NCI-H748 treated with DMSO at 0.1 percent for 48 hours (cell line): ENCODE results near the gene AGAP2.
"Not testable (repeated sequence)": the region's sequence is repeated elsewhere in the genome, so short reads cannot be mapped to it uniquely, and the experiment has no call there.

Source experiments
- DNase-seq: peaks from one replicate; lab custom pipeline; 2025; lab: John Stamatoyannopoulos, UW

AGAP2 gene

DNA sequence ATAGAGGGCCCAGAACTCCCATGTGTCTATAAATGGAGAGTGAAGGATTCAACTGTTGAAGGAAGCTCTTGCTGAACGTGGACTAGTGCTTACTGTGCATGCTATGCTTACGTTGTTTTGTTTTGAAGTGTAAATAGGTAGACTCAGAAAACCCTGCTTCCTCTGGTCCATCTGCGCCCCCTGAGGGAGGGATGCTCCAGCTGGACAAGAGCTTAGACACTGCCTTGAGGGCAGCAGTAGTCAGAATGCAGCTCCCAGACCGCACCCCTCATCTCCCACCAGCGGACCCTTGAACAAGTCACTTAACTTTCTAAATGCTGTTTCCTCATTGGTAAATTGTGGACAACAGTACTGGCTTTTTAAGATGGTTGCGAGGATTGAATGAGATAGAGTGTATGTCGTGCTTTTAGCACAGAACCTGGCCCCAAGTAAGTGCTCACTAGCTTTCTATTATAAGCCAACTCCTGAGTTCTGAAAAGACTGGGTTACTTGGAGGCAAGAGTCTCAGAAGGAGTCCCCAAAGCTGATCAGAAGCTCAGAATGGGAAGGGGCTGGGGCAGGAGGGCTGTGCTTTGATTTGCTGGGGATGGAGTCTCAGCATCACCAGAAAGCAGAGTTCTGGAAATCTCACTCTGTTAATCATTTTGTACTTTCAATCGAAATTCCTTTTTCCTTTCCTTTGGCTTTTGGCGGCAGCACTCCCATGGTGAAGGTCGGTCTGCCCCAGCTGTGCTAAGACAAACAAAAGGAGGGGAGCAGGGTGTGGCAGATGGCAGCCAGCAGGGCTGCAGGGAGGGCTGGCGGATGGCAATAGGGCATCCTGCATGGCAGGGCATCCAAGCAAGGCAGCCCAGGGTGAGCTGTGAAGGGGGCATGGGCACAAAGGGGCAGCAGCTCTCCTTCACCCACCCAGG lies 15.6 kb downstream of the AGAP2 start:
- DNase-seq = no peak

DNA sequence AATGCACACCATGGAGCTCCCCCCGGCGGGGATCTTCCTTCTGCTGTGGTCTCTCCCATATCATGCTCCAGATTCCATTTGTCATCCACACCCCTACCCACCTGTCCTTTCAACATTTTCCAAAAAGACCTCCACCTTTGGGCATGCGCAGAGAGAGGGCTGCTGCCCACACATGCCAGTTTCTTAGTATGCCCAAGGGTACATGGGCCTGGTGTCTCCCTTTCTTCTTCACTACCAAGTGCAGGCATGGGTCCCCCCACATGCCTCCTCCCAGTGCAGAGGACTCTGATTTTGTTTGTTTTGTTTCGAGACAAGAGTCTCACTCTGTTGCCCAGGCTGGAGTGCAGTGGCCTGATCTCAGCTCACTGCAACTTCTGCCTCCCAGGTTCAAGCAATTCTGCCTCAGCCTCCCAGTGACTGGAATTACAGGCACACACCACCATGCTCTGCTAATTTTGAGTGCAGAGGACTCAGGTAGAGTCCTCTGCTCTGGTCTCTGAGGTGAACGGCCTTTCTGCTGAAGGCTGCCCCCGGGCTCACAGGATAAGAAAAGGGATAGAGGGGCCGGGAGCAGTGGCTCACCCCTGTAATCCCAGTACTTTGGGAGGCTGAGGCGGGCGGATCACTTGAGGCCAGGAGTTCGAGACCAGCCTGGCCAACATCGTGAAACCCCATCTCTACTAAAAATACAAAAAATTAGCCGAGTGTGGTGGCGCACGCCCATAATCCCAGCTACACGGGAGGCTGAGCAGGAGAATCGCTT lies 16.5 kb downstream of the AGAP2 start:
- not testable (repeated sequence) for DNase-seq

DNA sequence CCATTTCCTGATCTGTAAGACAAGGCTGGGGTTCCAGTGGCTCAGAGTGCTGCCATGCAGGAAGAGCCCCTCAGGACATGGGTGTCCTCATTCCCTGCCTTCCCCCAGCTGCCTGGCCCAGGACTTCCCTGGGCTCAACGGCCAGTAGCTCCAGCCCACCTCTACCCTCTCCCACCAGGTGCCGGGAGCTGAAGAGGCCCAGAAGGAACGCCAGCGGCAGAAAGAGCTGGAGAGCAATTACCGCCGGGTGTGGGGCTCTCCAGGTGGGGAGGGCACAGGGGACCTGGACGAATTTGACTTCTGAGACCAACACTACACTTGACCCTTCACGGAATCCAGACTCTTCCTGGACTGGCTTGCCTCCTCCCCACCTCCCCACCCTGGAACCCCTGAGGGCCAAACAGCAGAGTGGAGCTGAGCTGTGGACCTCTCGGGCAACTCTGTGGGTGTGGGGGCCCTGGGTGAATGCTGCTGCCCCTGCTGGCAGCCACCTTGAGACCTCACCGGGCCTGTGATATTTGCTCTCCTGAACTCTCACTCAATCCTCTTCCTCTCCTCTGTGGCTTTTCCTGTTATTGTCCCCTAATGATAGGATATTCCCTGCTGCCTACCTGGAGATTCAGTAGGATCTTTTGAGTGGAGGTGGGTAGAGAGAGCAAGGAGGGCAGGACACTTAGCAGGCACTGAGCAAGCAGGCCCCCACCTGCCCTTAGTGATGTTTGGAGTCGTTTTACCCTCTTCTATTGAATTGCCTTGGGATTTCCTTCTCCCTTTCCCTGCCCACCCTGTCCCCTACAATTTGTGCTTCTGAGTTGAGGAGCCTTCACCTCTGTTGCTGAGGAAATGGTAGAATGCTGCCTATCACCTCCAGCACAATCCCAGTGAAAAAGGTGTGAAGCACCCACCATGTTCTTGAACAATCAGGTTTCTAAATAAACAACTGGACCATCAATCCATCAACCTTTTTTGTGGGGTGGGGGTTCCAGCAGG lies 17.6 kb downstream of the AGAP2 start:
- no peak for DNase-seq

DNA sequence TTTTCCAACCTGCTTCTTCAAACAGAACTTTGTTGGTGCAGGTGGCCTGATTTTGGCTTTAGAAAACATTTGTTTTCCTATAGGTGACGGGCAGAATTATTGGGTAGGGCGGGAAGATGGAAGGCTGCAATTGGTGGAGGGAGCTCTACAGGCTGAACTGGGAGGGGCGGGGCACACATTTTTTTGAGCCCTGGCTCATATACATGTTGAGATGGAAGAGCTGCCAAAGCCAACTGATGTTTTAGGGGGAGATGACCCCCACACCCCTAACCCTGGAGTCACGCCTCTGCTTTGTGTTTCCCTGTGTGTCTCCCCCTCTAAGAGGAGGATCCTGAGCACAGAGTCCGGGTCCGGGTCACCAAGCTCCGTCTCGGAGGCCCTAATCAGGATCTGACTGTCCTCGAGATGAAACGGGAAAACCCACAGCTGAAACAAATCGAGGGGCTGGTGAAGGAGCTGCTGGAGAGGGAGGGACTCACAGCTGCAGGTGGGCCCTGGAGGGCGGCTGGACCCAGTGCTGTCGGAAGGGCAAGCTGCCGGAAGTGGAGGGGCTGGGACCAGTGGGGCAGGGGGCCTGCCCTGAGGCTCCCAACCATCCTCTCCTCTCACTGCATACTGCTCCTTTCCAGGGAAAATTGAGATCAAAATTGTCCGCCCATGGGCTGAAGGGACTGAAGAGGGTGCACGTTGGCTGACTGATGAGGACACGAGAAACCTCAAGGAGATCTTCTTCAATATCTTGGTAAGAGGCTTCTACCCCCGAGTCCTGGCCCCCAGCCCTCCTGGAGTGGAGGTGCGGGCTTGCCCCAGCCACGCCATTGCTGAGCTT lies 18.6 kb downstream of the AGAP2 start:
- no peak for DNase-seq

DNA sequence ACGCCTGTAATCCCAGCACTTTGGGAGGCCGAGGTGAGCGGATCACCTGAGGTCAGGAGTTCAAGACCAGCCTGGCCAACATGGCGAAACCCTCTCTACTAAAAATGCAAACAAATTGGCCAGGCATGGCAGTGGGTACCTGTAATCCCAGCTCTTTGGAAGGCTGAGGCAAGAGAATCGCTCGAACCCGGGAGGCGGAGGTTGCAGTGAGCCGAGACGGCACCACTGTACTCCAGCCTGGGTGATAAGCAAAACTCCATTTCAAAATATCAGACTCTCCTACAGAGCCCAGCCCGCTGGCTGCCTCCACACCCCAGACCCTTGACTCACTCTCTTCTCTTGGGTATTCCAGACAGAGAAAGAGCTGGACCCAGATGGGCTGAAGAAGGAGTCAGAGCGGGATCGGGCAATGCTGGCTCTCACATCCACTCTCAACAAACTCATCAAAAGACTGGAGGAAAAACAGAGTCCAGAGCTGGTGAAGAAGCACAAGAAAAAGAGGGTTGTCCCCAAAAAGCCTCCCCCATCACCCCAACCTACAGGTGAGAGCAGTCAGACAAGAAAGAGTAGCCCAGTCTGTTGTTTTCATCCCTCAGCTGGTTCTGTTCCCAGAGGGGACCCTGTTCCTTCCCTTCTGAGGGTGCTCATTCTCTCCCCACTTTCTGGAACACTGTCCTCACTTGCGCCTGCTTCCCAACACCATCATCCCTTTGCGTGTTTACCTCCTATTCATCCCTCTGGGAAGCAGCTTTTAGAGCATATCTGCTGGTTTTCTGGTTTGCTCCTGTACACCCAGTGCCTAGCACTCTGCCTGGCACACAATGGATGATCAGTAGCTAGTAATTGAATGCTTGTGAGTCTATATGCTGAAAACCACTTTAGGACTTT lies 19.7 kb downstream of the AGAP2 start:
- DNase-seq = no peak

DNA sequence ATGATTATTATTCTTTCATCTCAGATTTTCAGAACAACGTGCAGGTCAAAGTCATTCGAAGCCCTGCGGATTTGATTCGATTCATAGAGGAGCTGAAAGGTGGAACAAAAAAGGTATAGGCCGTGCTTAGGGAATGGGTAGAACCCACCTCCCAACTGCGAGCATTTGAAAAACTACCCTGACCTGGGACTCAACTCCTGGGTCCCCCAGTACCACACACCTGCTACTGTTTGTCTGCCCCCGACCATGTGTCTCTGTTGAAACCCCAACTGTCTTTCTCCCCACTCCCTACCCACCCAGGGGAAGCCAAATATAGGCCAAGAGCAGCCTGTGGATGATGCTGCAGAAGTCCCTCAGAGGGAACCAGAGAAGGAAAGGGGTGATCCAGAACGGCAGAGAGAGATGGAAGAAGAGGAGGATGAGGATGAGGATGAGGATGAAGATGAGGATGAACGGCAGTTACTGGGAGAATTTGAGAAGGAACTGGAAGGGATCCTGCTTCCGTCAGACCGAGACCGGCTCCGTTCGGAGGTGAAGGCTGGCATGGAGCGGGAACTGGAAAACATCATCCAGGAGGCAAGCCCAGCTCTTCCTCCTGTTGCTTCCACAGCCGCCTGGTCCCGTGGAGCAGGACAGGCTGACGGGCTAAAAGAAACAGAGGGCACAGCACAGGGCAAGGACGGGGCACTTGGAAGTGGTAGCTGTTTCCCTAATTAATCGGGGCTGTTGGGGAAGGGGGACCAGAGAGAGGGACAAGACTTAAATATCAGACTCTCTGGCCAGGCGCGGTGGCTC lies 20.5 kb downstream of the AGAP2 start:
- no peak for DNase-seq

DNA sequence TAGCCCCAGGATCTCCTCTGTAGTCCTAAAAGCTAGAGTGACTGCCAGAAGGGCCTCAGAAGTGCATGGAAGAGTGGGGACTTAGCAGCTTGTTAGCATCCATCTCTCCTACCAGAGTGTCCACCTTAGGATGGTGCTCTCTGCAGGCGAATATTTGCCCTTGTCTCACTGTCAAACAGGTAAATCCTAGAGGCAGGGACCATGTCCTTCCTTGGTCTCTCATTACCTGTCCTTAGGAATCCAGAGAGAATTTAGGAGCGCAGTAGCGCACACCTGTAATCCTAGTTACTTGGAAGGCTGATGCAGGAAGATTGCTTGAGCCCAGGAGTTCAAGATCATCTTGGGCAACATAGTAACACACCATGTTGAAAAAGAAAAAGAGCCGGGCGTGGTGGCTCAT lies 21.4 kb downstream of the AGAP2 start:
- DNase-seq = no peak

DNA sequence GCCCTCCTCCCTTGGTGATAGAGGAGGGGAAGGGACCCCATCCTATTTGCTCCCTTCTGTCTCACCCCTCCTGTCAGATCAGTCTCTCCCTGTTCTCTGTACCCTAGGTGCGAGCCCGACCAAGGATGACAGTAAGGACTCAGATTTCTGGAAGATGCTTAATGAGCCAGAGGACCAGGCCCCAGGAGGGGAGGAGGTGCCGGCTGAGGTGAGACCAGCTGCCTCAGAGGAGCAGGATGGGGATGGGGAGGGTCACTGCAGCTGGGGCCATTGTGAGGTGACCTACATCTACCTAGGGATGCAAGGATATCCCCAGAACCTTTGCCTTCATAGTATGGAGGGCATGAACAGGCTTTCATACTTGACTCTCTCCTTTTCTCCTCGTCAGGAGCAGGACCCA lies 22.2 kb downstream of the AGAP2 start:
- no peak for DNase-seq

DNA sequence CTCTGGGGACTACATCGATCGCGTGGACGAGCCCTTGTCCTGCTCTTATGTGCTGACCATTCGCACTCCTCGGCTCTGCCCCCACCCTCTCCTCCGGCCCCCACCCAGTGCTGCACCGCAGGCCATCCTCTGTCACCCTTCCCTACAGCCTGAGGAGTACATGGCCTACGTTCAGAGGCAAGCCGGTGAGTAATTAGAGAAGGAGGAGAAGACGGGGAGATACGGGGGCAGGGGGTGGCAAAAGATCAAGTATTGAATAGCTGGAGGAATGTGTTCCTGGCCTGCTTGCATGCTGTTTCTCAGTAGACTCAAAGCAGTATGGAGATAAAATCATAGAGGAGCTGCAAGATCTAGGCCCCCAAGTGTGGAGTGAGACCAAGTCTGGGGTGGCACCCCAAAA lies 22.8 kb downstream of the AGAP2 start:
- DNase-seq = no peak

DNA sequence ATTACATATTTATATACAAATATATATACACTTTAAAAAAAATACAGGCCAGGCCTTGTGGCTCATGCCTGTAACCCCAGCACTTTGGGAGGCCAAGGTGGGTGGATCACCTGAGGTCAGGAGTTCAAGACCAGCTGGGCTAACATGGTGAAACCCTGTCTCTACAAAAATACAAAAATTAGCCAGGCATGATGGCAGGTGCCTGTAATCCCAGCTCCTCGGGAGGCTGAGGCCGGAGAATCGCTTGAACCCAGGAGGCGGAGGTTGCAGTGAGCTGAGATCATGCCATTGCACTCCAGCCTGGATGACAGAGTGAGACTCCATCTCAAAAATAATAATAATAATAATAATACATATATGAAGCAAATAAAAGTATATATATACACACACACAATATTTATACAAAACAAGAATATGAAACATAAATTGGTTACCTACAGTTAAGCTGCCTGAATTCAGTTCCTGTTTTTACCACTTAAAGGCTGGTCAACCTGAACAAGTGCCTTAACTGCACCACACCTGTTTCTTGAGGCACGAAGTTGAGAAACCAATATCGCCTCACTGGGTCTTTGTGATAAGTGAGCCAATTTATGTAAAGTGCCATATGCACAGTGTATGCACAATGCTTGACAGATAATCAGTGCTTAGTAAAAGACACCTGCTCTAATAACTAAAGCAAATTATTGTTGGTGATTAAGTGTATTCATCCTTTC lies 23.4 kb downstream of the AGAP2 start:
- not testable (repeated sequence) for DNase-seq

DNA sequence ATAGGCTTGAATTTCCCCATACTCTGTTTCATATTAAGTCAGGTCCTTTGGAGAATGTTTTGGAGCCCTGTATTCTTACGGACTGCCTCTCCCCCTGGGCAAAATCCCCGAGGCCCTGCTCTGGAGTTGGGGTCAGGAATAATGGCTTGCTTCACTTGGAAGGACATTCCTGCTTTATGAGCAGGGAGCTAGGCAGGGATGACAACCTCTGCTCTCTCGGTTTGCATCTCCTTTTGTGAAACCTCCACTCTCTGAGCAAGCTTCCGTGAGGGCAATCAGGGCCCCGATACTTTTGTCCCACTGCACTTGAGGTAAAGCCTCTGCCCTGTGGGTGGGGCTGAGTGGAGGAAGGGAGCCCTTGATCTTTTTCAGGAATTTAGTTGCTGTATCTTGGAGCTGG lies 25.3 kb downstream of the AGAP2 start:
- DNase-seq = no peak

DNA sequence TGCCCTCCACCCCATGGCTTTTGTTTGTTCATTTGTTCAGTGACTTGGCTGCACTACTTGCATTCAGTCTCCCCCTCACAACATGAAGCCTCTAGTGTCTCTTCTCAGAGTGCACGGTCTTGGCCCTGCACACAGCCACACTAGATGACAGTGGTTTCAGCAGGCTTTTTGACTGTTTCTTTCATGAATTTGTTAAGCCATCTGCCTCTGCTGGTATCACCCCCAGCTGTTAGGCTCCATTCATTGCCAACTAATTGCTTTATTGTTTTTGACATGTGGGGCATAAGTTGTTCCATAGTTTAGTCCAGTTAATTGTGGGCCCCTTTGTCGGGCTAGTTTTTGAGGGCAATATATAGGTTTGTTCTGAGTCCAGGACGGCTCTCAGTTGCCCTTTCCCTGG lies 25.8 kb downstream of the AGAP2 start:
- DNase-seq = no peak

DNA sequence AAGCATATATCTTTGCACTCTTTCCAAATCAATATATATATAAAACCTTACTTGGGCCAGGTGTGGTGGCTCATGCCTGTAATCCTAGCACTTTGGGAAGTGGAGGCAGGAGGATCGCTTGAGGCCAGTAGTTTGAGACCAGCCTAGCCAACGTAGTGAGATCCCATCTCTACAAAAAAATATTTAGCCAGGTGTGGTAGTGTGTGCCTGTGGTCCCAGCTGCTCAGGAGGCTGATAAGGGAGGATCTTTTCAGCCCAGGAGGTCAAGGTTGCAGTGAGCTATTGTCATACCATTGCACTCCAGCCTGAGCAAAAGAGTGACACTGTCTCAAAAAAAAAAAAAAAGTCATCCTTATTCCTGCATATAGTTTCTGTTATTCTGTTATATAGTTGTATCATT lies 30.2 kb downstream of the AGAP2 start:
- DNase-seq = no peak

DNA sequence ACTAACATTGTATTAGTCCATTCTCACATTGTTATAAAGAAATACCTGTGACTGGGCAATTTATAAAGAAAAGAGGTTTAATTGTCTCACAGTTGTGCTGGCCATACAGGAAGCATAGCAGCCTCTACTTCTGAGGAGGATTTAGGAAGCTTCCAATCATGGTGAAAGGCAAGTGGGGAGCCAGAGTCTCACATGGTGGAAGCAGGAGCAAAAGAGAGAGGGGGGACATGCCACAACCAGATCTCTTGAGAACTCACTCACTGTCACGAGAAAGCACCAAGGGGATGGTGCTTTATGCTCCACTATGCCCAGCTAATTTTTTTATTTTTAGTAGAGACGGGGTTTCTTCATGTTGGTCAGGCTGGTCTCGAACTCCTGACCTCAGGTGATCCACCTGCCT lies 31.3 kb downstream of the AGAP2 start:
- no peak for DNase-seq

DNA sequence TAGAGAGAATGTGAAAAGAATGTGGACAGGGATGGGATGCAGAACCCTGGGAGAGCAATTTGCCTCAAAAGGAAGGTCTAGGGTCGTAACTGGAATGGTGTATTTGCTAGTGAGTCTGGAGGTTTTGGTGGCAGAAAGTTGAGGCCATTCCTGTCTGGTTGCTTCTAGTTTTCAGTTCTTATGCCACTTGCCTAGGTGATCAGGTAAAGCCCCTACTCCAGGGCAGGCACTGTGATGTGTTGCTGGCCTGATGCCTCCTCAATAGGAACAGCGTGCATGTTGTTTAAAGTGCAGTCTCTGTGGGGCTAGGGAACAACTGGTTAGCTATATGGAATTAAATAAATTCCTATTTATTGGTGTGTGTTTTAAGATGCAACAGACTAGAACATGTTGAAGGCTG lies 38.2 kb downstream of the AGAP2 start:
- no peak for DNase-seq

DNA sequence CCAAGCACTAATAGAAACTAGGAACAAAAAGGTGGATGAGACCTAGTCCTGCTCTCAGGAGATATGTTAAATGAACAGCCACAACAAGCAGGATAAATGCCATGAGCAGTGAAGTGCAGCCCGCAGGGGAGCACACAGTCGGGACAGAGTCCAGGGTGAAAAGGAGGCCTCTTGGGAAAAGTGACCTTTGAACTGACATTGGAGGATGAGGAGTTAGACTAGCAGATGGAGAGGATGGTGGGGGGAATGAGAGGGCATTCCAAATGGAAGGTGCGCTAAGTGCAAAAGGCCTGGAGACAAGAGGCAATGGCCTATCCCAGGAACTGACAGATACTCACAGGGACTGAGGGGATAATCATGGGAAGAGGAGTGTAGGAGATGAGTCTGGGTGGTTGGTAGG lies 40.1 kb downstream of the AGAP2 start:
- no peak for DNase-seq

DNA sequence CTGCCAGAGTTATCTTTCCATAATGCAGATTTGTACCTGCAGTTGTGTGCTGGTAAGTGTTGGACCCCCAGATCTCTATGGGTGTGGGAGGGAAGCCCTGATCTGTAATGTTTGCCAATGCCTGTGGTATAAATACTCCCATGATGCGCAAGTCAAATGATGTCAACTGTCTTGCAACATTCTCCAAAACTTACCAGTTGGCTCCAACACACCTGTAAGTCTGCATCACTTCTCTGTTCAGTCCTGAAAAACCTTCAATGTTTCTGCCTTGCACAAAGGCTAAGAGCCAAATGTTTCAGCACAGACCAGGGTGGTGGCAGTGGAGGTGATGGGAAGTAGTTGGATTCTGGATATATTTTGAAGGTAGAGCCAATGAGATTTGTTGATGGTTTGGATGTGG lies 41.5 kb downstream of the AGAP2 start:
- DNase-seq = no peak

DNA sequence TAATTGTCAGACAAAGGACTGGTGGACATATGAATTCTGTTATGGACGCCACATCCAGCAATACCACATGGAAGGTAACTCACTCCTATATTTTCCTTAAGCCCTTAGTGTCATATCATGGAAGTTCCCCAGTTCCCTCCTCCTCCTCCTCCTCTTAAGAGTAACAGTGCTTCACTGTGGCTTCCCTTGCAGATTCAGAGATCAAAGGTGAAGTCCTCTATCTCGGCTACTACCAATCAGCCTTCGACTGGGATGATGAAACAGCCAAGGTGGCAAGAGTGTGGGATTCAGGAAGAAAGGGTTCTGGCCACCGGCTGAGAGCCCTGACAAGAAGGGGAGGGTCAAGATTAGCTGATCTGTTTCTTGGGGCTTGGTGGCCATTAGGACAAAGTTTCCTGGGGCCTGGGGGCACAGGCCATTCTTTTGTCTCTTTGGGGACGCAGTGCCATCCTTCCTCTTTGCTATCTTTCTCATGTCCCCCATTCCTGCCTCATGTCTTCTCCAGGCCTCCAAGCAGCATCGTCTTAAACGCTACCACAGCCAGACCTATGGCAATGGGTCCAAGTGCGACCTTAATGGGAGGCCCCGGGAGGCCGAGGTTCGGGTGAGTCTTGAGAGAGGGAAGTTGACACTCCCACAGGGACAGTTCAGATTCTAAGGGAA lies 42.6 kb downstream of the AGAP2 start:
- DNase-seq = no peak
